Endodermal cell (in vitro differentiated cells): ENCODE results near the gene DBNL. TPM values are rescaled to one million over a fixed set of nuclear protein-coding genes. Genes with fewer than 3 reads are reported as not detected.
A peak's percentile ranks its signal among the peaks of the same experiment; 100 is the strongest.

Experiments
- DNase-seq: peaks from one replicate; pipeline ENCODE4 v3.0.0-alpha.2; 2017
- H3K27ac ChIP-seq: 2 replicates; pipeline ENCODE4 v1.5.1; 2013; ENCODE audit warnings: mild to moderate bottlenecking, low read depth, low read length, moderate library complexity
- H3K27me3 ChIP-seq: 2 replicates; pipeline ENCODE4 v1.6.1; 2013; ENCODE audit warnings: mild to moderate bottlenecking, low read length, moderate library complexity; ENCODE audit not compliant: insufficient read depth, control insufficient read depth, poor library complexity, severe bottlenecking
- H3K36me3 ChIP-seq: 2 replicates; pipeline ENCODE4 v1.7.0; 2013; ENCODE audit warnings: mild to moderate bottlenecking, low read length, moderate library complexity; ENCODE audit not compliant: control insufficient read depth, insufficient read depth
- H3K4me1 ChIP-seq: one replicate; pipeline ENCODE4 v1.7.0; 2013; ENCODE audit warnings: low read length; ENCODE audit not compliant: control insufficient read depth, insufficient read depth
- H3K4me3 ChIP-seq: 2 replicates; pipeline ENCODE4 v1.5.1; 2013; ENCODE audit warnings: mild to moderate bottlenecking, low read length, moderate library complexity
- H3K9ac ChIP-seq: 2 replicates; pipeline ENCODE4 v1.6.1; 2013; ENCODE audit warnings: mild to moderate bottlenecking, low read length, moderate library complexity; ENCODE audit not compliant: poor library complexity, severe bottlenecking; ENCODE audit errors: extremely low read depth
- H3K9me3 ChIP-seq: 2 replicates; pipeline ENCODE4 v1.6.1; 2013; ENCODE audit warnings: mild to moderate bottlenecking, low read length, moderate library complexity; ENCODE audit not compliant: control insufficient read depth
- H3K27ac Mint-ChIP-seq: 2 replicates; pipeline ENCODE4 v1.8.0; 2020; ENCODE audit warnings: mixed read lengths
- H3K27me3 Mint-ChIP-seq: 2 replicates; pipeline ENCODE4 v1.8.0; 2021; ENCODE audit warnings: mild to moderate bottlenecking, mixed read lengths; ENCODE audit not compliant: insufficient read depth
- H3K36me3 Mint-ChIP-seq: 2 replicates; pipeline ENCODE4 v1.8.0; 2020; ENCODE audit warnings: low read depth, mixed read lengths
- H3K4me1 Mint-ChIP-seq: 2 replicates; pipeline ENCODE4 v1.8.0; 2020; ENCODE audit warnings: mixed read lengths
- H3K4me3 Mint-ChIP-seq: 2 replicates; pipeline ENCODE4 v1.8.0; 2020; ENCODE audit warnings: mild to moderate bottlenecking, moderate library complexity, mixed read lengths
- H3K9me3 Mint-ChIP-seq: 2 replicates; pipeline ENCODE4 v1.8.0; 2020; ENCODE audit warnings: mild to moderate bottlenecking, mixed read lengths
- WGBS, 2 experiments: methylation state at CpG; one replicate each; pipeline versions ENCODE4 v1.1.5 to v1.1.7; 2013; ENCODE audit warnings: missing lambda C conversion rate in 2 of 2, mixed read lengths in 1 of 2; ENCODE audit not compliant: insufficient coverage in 1 of 2, insufficient read length in 1 of 2; 5-methylcytosine and 5-hydroxymethylcytosine counted together
- total RNA-seq, 2 donors: library from RNA; stranded (reverse); fragmentation: NEBNext Ultra II Directional in 1 of 2; extraction: Animal tissue kit (Norgen Biotek cat#: 25700) in 1 of 2; gene quantifications; 2 replicates in 1 of 2; 3 replicates in 1 of 2; pipeline ENCODE4 v1.2.1, GENCODE V29; 2021
- TF ChIP-seq, protein P1 (sequence below): fragments of 200-600 bp; sonication (generic); conservative IDR thresholded peaks from 2 replicates; pipeline ENCODE4 v1.5.0; 2021; ENCODE audit warnings: antibody characterized with exemption, mild to moderate bottlenecking

The DBNL gene
- total RNA-seq, 2 donors from 2014 or later = 47.0 to 50.9 TPM

DNA sequence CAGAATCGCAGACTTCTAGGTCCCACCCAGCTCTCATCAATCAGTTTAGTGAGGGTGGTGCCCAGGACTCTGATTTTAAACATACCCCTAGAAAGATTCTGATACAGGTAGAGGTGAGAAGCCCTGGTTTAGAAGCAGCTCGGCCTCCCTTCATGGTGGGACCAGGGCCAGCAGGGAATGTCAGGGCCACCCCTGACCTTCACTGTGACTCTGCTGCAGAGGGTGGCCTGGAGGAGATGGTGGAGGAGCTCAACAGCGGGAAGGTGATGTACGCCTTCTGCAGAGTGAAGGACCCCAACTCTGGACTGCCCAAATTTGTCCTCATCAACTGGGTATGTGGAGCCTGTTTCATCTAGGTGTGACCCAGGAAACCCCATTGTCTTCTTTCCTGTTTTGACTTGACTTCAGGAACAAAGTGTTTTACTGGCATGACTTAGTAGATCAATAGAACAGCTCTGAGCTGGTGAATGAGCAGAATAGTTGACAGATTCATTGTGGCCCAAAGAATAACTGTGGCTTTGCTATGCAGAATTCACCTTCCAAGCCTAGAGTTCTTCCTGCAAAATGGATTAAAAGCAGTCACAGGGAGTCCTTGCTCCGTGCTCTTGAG lies 7.2 kb downstream of the DBNL start:
- Histone ChIP-seq H3K27me3 (no peaks in the 10 kb centered on the region), H3K36me3 (peaks cover 82% of the 10 kb centered on the region), H3K9me3 (no peaks in the 10 kb centered on the region), H3K27ac (no peak overlapping the region), H3K4me1 (no peaks in the 10 kb centered on the region), H3K4me3 (no peak overlapping the region), H3K9ac (no peak overlapping the region)
- Mint-ChIP-seq H3K4me3 (no peak overlapping the region), H3K27me3 (no peaks in the 10 kb centered on the region), H3K27ac (no peak overlapping the region), H3K4me1 (no peaks in the 10 kb centered on the region), H3K36me3 (peaks cover 46% of the 10 kb centered on the region), H3K9me3 (no peaks in the 10 kb centered on the region)
- peak; percentile 4 for DNase-seq
- WGBS, 2 experiments = 92 to 98% methylated on average over 3 to 5 of the region's 5 CpGs
- TF ChIP-seq, protein P1, sequence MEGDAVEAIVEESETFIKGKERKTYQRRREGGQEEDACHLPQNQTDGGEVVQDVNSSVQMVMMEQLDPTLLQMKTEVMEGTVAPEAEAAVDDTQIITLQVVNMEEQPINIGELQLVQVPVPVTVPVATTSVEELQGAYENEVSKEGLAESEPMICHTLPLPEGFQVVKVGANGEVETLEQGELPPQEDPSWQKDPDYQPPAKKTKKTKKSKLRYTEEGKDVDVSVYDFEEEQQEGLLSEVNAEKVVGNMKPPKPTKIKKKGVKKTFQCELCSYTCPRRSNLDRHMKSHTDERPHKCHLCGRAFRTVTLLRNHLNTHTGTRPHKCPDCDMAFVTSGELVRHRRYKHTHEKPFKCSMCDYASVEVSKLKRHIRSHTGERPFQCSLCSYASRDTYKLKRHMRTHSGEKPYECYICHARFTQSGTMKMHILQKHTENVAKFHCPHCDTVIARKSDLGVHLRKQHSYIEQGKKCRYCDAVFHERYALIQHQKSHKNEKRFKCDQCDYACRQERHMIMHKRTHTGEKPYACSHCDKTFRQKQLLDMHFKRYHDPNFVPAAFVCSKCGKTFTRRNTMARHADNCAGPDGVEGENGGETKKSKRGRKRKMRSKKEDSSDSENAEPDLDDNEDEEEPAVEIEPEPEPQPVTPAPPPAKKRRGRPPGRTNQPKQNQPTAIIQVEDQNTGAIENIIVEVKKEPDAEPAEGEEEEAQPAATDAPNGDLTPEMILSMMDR = no peak

DNA sequence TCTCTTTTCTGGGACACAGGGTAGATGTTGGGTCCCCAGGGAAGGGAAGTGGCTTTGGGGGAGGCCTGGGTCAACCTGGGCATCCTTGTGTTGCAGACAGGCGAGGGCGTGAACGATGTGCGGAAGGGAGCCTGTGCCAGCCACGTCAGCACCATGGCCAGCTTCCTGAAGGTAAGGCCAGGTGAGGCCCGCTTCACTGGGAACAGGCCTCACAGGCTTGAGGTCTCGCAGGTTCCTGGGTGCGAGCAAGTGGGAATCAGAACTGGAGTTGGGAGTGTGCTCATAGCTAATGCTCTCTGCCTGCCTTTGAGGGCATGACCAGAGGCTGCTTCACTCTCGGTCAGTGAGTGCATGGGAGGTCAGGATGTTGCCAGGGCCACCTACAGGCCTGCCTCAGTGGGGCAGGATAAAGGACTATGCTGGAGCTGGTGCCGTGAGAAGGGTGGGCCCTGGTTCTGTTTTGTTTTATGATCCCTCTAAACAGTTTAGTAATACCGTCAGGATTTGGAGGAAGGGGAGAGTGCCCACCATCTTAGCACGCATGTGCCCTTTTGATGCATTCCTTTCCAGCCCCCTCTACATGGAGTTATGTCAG lies 8.4 kb downstream of the DBNL start:
- H3K9me3 Mint-ChIP-seq = no peaks in the 10 kb centered on the region
- Histone ChIP-seq H3K27me3 (no peaks in the 10 kb centered on the region), H3K4me3 (no peak overlapping the region), H3K4me1 (no peaks in the 10 kb centered on the region), H3K36me3 (peaks cover 85% of the 10 kb centered on the region), H3K9me3 (no peaks in the 10 kb centered on the region), H3K9ac (no peak overlapping the region), H3K27ac (no peak overlapping the region)
- H3K4me3 Mint-ChIP-seq = no peak overlapping the region
- no peaks in the 10 kb centered on the region for H3K27me3 Mint-ChIP-seq
- no peak overlapping the region for H3K27ac Mint-ChIP-seq
- no peak for DNase-seq
- H3K36me3 Mint-ChIP-seq = peaks cover 49% of the 10 kb centered on the region
- 97 to 98% methylated on average over 9 to 12 of the region's 12 CpGs for WGBS, 2 experiments
- TF ChIP-seq, protein P1 = peak; percentile 43
- H3K4me1 Mint-ChIP-seq = no peaks in the 10 kb centered on the region

DNA sequence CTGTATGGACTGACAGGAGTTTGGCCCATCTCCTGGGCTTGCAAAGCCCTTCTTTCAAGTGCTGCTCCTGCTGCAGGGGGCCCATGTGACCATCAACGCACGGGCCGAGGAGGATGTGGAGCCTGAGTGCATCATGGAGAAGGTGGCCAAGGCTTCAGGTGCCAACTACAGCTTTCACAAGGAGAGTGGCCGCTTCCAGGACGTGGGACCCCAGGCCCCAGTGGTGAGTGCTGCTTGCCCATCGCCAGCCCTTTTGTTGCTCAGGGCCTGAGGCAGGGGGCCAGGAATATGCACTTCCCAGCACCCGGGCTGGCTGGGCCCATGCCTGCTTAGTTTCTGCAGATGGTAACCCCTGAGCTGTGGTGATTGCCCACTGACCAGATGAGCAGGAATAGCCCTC lies 12.2 kb downstream of the DBNL start:
- 91% methylated on average over 7 of the region's 7 CpGs; no CpG with 5 or more reads in 1 of the 2 experiments for WGBS, 2 experiments
- Mint-ChIP-seq H3K36me3 (peaks cover 67% of the 10 kb centered on the region), H3K27ac (no peak overlapping the region), H3K4me1 (no peaks in the 10 kb centered on the region), H3K9me3 (no peaks in the 10 kb centered on the region), H3K27me3 (no peaks in the 10 kb centered on the region), H3K4me3 (no peak overlapping the region)
- no peak overlapping the region for H3K9ac ChIP-seq
- H3K4me1 ChIP-seq = no peaks in the 10 kb centered on the region
- no peaks in the 10 kb centered on the region for H3K27me3 ChIP-seq
- no peaks in the 10 kb centered on the region for H3K9me3 ChIP-seq
- no peak overlapping the region for H3K27ac ChIP-seq
- no peak for DNase-seq
- H3K4me3 ChIP-seq = no peak overlapping the region
- H3K36me3 ChIP-seq = peaks cover 82% of the 10 kb centered on the region
- TF ChIP-seq, protein P1 = no peak
